ENCODE data around the gene SPPL3.

- TF ChIP-seq, protein P1, sequence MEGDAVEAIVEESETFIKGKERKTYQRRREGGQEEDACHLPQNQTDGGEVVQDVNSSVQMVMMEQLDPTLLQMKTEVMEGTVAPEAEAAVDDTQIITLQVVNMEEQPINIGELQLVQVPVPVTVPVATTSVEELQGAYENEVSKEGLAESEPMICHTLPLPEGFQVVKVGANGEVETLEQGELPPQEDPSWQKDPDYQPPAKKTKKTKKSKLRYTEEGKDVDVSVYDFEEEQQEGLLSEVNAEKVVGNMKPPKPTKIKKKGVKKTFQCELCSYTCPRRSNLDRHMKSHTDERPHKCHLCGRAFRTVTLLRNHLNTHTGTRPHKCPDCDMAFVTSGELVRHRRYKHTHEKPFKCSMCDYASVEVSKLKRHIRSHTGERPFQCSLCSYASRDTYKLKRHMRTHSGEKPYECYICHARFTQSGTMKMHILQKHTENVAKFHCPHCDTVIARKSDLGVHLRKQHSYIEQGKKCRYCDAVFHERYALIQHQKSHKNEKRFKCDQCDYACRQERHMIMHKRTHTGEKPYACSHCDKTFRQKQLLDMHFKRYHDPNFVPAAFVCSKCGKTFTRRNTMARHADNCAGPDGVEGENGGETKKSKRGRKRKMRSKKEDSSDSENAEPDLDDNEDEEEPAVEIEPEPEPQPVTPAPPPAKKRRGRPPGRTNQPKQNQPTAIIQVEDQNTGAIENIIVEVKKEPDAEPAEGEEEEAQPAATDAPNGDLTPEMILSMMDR (IDR thresholded peaks at IDR 0.05), result no peak
- TF ChIP-seq POLR2AphosphoS5 (IDR thresholded peaks at IDR 0.05) (no peak), POLR2A (IDR thresholded peaks at IDR 0.05) (no peak), EP300 (IDR thresholded peaks at IDR 0.05) (no peak)
Observed at GRCh38 chr12:120941412-120941811, 37.3 kb upstream of the SPPL3 start.

Measured in stomach (tissue), 4 donors.